AG04449 (cell line): ENCODE data around the gene TALDO1.
"Not testable (repeated sequence)": the region's sequence is repeated elsewhere in the genome, so short reads cannot be mapped to it uniquely, and the experiment has no call there.

Experiments used
- CTCF ChIA-PET: fragments of 350-600 bp; formaldehyde crosslinking; extraction: SDS; loops from one replicate; lab custom pipeline; 2021; ENCODE audit warnings: antibody characterized with exemption; lab: Yijun Ruan, JAX
- POLR2A ChIA-PET: fragments of 400-600, 350-600 bp; formaldehyde crosslinking; extraction: SDS; loops from one replicate; lab custom pipeline; 2020; ENCODE audit warnings: antibody characterized with exemption, inconsistent platforms; lab: Yijun Ruan, JAX
- DNase-seq: peaks from one replicate; pipeline ENCODE4 v3.0.0-alpha.2; 2010; ENCODE audit warnings: low read depth, low spot score
- H3K4me3 ChIP-seq: 2 replicates; pipeline ENCODE4 v1.5.1; 2011; ENCODE audit warnings: low read depth, mild to moderate bottlenecking, control low read depth, low read length
- TF ChIP-seq, protein P1 (sequence below): IDR thresholded peaks from one replicate; pipeline ENCODE4 v1.5.1; 2011; ENCODE audit warnings: mild to moderate bottlenecking, moderate library complexity, low read length, control low read depth, inconsistent platforms; ENCODE audit not compliant: insufficient read depth; ENCODE audit errors: missing control alignments

TALDO1 gene

DNA sequence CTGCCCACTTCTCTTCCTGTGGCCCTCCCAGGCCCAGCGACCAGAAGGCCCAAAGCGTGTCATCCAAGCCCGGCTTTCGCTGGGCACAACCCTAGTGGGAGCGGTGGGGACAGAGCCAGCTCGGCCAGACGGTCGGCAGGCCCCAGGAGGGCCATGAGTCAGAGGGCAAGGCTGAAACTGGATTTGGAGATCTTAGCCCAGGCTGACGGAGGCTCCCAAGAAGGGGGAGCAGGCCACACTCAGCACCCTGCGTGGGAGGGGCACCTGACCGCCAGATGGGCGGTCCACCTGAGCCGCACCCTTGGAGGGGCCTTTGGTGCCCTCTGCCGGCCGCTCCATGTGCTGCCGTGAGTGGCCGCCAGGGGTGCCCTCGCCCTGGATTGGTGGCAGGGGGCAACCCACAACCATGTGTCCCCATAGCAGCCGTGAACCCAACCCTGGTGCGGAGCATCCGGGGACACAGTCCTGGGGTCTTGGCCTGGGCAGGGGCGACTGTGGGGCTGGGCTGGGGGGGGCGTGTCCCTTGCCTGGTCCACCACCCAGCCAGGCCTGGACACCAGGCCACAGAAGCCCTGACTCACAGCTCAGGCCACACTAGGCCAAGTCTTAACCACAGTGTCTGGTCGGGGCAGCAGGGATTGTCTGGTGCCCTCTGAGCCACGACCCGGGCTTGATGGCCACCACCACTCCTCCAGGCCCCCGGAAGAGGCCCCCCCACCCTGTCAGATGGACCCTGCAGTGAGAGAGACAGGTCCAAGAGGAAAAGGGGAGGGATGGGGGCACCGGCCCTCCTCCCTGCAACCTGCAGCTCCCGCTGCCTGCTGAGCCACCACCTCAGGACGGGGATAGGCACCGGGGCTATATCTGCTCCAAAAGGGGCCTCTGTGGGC, 19.2 kb upstream of the TALDO1 start:
- CTCF ChIA-PET = interaction anchor here (0.6 to 10.2 kb wide), 21 partner anchors 8 to 192 kb away, joined by 3 to 198 read pairs (median 4); partner anchors contain the start of genes DEAF1, EPS8L2, GATD1 and TALDO1
- no peak for DNase-seq
- no peak overlapping the region for H3K4me3 ChIP-seq
- POLR2A ChIA-PET = no interaction called here
- TF ChIP-seq, protein P1, sequence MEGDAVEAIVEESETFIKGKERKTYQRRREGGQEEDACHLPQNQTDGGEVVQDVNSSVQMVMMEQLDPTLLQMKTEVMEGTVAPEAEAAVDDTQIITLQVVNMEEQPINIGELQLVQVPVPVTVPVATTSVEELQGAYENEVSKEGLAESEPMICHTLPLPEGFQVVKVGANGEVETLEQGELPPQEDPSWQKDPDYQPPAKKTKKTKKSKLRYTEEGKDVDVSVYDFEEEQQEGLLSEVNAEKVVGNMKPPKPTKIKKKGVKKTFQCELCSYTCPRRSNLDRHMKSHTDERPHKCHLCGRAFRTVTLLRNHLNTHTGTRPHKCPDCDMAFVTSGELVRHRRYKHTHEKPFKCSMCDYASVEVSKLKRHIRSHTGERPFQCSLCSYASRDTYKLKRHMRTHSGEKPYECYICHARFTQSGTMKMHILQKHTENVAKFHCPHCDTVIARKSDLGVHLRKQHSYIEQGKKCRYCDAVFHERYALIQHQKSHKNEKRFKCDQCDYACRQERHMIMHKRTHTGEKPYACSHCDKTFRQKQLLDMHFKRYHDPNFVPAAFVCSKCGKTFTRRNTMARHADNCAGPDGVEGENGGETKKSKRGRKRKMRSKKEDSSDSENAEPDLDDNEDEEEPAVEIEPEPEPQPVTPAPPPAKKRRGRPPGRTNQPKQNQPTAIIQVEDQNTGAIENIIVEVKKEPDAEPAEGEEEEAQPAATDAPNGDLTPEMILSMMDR = peak; percentile 99

DNA sequence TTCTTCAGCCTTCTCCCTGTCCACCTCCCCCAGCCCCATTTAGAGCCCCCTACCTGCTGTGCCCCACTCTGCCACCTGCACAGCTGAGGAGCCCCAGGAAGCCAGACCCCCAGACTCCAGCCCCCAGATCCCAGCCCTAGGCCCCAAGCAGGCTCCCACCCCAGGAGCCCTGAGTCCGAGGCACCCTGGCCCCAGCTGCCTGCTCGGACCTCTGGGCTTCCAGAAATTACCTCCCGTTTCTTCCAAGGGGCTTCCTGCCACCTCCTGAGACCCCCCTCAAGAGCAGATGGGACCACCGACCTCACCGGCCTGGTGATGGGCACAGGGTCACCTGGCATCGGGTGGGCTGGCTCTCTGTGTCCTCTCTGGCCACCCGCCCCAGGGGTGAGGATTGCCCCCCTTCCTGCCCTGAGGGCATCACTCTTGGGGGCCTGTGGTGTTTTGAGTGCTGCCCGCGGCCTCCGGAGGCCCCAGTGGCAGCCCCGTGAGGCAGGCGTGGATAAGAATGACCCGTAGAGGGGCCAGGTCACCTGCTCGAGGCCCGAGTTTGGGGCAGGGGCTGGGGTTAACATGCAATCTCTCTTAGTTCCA, 18.3 kb upstream of the TALDO1 start:
- no peak for DNase-seq
- CTCF ChIA-PET = interaction anchor here (0.7 to 10.2 kb wide), 13 partner anchors 9 to 180 kb away, joined by 3 to 198 read pairs (median 4); partner anchors contain the start of genes DEAF1, EPS8L2, TALDO1 and TMEM80
- H3K4me3 ChIP-seq = no peak overlapping the region
- TF ChIP-seq, protein P1 = no peak
- POLR2A ChIA-PET = no interaction called here

DNA sequence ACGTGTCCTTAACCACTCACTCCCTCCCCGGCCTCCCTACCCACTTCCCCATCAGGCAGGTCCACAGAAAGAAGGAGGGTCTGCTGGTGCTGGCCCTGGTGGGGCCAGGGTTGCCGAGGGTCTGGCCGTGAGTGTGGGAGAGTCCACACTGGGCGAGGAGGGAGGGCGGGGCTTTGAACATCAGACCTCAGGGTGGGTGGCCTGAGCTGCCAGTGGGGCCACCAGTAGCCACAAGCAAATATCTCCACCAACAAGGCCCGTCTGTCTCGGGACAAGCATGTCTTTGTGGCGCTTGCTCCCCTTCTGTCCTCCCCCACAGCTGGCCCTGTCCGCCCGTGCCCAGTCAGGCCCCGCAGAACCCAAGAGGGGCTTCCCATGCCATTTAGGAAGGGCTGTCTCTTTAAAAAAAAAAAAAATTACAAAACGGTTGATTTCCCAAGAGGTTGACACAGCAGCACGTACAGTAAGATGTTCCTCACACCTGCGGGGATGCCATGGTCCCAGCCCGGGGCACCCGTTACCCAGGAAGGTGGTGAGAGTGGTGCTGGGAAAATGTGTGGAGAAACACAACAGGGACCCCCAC, 17.7 kb upstream of the TALDO1 start:
- POLR2A ChIA-PET = no interaction called here
- CTCF ChIA-PET = interaction anchor here (1.2 to 10.2 kb wide), 5 partner anchors 14 to 69 kb away, joined by 3 to 198 read pairs (median 6); partner anchors contain the start of genes DEAF1, EPS8L2 and TMEM80
- TF ChIP-seq, protein P1 = no peak
- no peak overlapping the region for H3K4me3 ChIP-seq
- no peak for DNase-seq

DNA sequence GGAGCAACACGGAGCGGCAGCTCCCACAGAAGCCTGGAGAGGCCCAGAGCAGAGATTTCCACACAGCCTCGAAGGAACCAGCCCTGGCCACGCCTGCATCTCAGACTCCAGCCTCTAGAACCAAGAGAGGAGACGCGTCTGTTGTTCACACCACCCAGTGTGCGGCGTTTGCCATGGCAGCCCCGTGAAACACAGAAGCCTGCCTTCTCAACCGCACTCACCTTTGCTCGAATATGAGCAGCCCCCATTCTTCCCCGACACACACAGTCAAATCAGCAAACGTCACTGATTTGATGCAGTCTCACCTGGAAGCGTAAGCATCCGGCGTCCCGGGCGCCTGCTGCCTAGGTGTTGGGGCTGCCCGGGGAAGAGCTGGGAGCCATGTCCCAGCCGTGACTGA, 14.2 kb upstream of the TALDO1 start:
- no peak for DNase-seq
- TF ChIP-seq, protein P1 = no peak
- no peak overlapping the region for H3K4me3 ChIP-seq
- ChIA-PET CTCF (interaction anchor here (2.8 kb wide), 1 partner anchor 10 kb away, joined by 16 read pairs; no protein-coding TSS in a partner anchor), POLR2A (no interaction called here)

DNA sequence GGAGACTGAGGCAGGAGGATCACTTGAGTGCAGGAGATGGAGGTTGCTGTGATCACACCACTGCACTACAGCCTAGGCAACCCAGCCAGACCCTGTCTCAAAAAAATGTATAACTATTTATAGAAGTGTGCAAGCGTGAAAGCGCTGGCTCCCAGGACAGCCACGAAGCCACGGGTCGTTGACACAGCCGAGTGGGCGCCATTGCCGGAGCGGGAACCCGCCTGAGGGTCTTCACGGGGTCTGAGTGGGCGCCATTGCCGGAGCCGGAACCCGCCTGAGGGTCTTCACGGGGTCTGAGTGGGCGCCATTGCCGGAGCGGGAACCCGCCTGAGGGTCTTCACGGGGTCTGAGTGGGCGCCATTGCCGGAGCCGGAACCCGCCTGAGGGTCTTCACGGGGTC, 12.7 kb upstream of the TALDO1 start:
- CTCF ChIA-PET = interaction anchor here (2.8 kb wide), 1 partner anchor 11 kb away, joined by 16 read pairs; no protein-coding TSS in a partner anchor
- H3K4me3 ChIP-seq, DNase-seq, POLR2A ChIA-PET: not testable (repeated sequence)

DNA sequence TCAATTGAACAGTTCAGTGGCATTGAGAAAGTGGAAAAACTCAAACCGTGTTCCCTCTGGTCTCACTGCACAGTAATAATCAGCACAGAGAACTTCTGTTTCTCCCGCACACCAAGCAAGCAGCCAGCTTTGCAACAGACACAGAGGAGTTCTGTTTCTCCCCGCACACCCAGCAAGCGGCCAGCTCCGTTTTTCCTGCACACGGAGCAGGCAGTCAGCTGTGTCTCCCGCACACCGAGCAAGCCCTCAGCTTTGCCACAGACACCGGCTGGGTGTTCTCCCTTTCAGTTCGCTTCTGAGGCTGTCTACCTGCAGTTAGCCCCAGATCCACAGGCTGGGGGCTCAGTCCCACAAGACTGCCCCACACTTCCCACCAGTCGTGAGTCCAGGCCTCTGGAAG, 9.9 kb upstream of the TALDO1 start:
- CTCF ChIA-PET = no interaction called here
- POLR2A ChIA-PET = interaction anchor here (0.5 kb wide), 1 partner anchor 9 kb away, joined by 3 read pairs; no protein-coding TSS in a partner anchor
- TF ChIP-seq, protein P1 = no peak
- H3K4me3 ChIP-seq = no peak overlapping the region
- no peak for DNase-seq

DNA sequence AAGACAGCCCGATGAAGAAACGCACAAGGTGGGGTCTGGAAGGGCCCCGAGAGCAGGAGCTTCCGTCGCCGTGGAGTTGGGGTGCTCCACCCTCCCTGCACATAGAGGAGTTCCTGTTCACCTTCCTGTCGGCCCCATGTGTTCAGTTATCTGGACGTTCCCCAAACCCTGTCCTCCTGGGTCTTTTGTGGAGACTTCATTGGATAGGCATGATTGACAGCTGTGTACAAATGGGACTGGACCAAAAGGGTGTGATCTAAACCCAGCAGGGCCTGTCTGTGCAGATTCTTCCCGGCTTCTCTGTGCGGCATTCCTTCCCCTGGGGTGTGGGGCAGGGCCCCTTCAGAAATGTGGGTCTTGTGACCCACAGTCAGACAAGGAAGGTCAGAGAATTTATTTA, 9.4 kb upstream of the TALDO1 start:
- DNase-seq = not testable (repeated sequence)
- POLR2A ChIA-PET = interaction anchor here (0.5 kb wide), 1 partner anchor 9 kb away, joined by 3 read pairs; no protein-coding TSS in a partner anchor
- CTCF ChIA-PET = interaction anchor here (2.3 kb wide), 1 partner anchor 12 kb away, joined by 9 read pairs; no protein-coding TSS in a partner anchor

More for the DNA sequence above, 9.4 kb upstream of the TALDO1 start:
- not testable (repeated sequence) for H3K4me3 ChIP-seq
